Uterus (tissue), 4 donors: ENCODE data around the gene SESN2. TPM values are rescaled to one million over a fixed set of nuclear protein-coding genes. Genes with fewer than 3 reads are reported as not detected.
"Not testable (repeated sequence)": the region's sequence is repeated elsewhere in the genome, so short reads cannot be mapped to it uniquely, and the experiment has no call there.

ENCODE experiments used
- DNase-seq, 2 donors: peaks; one replicate each; pipeline ENCODE4 v3.0.0-alpha.2; 2019 to 2020
- H3K27ac ChIP-seq, 2 donors: fragments of 200-600 bp; sonication (generic); 1 replicate in 1 of 2; 2 replicates in 1 of 2; pipeline ENCODE4 v1.5.1; 2016 to 2018
- H3K27me3 ChIP-seq, 2 donors: fragments of 200-600 bp; sonication (generic); one replicate each; pipeline ENCODE4 v1.5.1; 2018 to 2019; ENCODE audit warnings: control low read depth in 1 of 2
- H3K36me3 ChIP-seq, 2 donors: fragments of 200-600 bp; sonication (generic); one replicate each; pipeline ENCODE4 v1.5.1; 2019; ENCODE audit warnings: control low read depth in 1 of 2
- H3K4me1 ChIP-seq, 2 donors: fragments of 200-600 bp; sonication (generic); one replicate each; pipeline ENCODE4 v1.5.1; 2018 to 2019; ENCODE audit warnings: control low read depth in 1 of 2
- H3K4me3 ChIP-seq, 2 donors: fragments of 200-600 bp; sonication (generic); 1 replicate in 1 of 2; 2 replicates in 1 of 2; pipeline ENCODE4 v1.5.1; 2018 to 2019; ENCODE audit warnings: mild to moderate bottlenecking in 1 of 2
- H3K9me3 ChIP-seq, 2 donors: fragments of 200-600 bp; sonication (generic); one replicate each; pipeline ENCODE4 v1.5.1; 2019; ENCODE audit warnings: control low read depth in 1 of 2
- CTCF ChIP-seq, 4 experiments: fragments of 200-600 bp in 2 of 4; fragments of 450-650 bp in 2 of 4; sonication (generic) in 2 of 4; IDR thresholded peaks; one replicate each; pipeline ENCODE4 v1.5.1; 2016 to 2019; ENCODE audit warnings: antibody characterized with exemption in 4 of 4, mild to moderate bottlenecking in 2 of 4, moderate library complexity in 1 of 4
- POLR2A ChIP-seq, 2 donors: fragments of 450-650 bp; IDR thresholded peaks; one replicate each; pipeline ENCODE4 v1.6.1; 2016; ENCODE audit warnings: antibody characterized with exemption in 2 of 2, mild to moderate bottlenecking in 1 of 2, moderate library complexity in 1 of 2
- intact Hi-C: fragments of 100-400 bp; cut with DNase I; formaldehyde crosslinking; loops from one replicate; pipeline ENCODE4 v1.15.1; 2023; ENCODE audit warnings: low total_unique reads
- total RNA-seq, 4 donors: library from RNA; depleted of rRNA in 3 of 4; stranded (reverse); fragments of >200 nt in 3 of 4; gene quantifications; one replicate each; pipeline versions ENCODE4 v1.1.0 to v1.2.4, GENCODE V29; 2014 to 2023
- donor health status: DM: yes; HTN: yes; CAD: no.

The SESN2 gene
- total RNA-seq, 4 donors from 2014 or later, result 4.9 to 15.9 (median 7.9) TPM

GRCh38 chr1:28326984-28327383, 67.7 kb downstream of the SESN2 start:
- DNase-seq, result no peak
- H3K27ac ChIP-seq, result no peak overlapping the region
- no peaks in the 10 kb centered on the region for H3K36me3 ChIP-seq
- H3K4me3 ChIP-seq, result no peak overlapping the region
- H3K4me1 ChIP-seq, result peaks cover 4 to 7% of the 10 kb centered on the region in 2 donors
- TF ChIP-seq CTCF (IDR thresholded peaks at IDR 0.05), result no peak
- no peak for TF ChIP-seq POLR2A (IDR thresholded peaks at IDR 0.05)
- H3K9me3 ChIP-seq, result no peaks in the 10 kb centered on the region
- H3K27me3 ChIP-seq, result no peaks in the 10 kb centered on the region
- intact Hi-C loops, result no loop called here

- intact Hi-C loops, result not testable (repeated sequence)
These were observed 68.1 kb downstream of the SESN2 start for GRCh38 chr1:28327431-28327830.

GRCh38 chr1:28328228-28328648, 68.9 kb downstream of the SESN2 start:
- H3K9me3 ChIP-seq, result no peaks in the 10 kb centered on the region
- H3K27me3 ChIP-seq, result no peaks in the 10 kb centered on the region
- H3K36me3 ChIP-seq, result no peaks in the 10 kb centered on the region
- intact Hi-C loops, result no loop called here
- H3K4me1 ChIP-seq, result peaks cover 4 to 7% of the 10 kb centered on the region in 2 donors
- no peak for TF ChIP-seq CTCF (IDR thresholded peaks at IDR 0.05)
- TF ChIP-seq POLR2A (IDR thresholded peaks at IDR 0.05), result no peak
- DNase-seq, result no peak
- H3K27ac ChIP-seq, result peak overlapping the region; percentile 83
- peak overlapping the region; percentile 67 to 68 for H3K4me3 ChIP-seq

More at GRCh38 chr1:28327431-28327830, 68.1 kb downstream of the SESN2 start:
- H3K4me3 ChIP-seq, H3K27me3 ChIP-seq, H3K27ac ChIP-seq, DNase-seq, H3K36me3 ChIP-seq, H3K4me1 ChIP-seq, H3K9me3 ChIP-seq: not testable (repeated sequence)

- TF ChIP-seq POLR2A (IDR thresholded peaks at IDR 0.05) (no peak), CTCF (IDR thresholded peaks at IDR 0.05) (no peak)
- Histone ChIP-seq H3K4me3 (peak overlapping the region; percentile 67 to 68), H3K27me3 (no peaks in the 10 kb centered on the region), H3K9me3 (no peaks in the 10 kb centered on the region), H3K4me1 (peaks cover 4 to 7% of the 10 kb centered on the region in 2 donors), H3K27ac (peak overlapping the region; percentile 83), H3K36me3 (no peaks in the 10 kb centered on the region)
- intact Hi-C loops, result no loop called here
- DNase-seq, result peak; percentile 19 to 20
These were observed 70.3 kb downstream of the SESN2 start for GRCh38 chr1:28329395-28330153.

Other genes with a start within 250 kb of the SESN2 start
- 10 to 100 TPM in 3 of 4 donors, 1 to 10 TPM in 1; 7.2 to 30.4 (median 13.1) TPM for gene EYA3, start 170.9 kb upstream of the SESN2 start, total RNA-seq
- 1 to 10 TPM in 3 of 4 donors, under 1 TPM in 1; under 0.01 to 7.1 (median 1.9) TPM for gene PTAFR, start 82.8 kb upstream of the SESN2 start, total RNA-seq
- gene DNAJC8, start 26.5 kb upstream of the SESN2 start, total RNA-seq, result 10 to 100 TPM; 24.3 to 90.9 (median 56.2) TPM
- 100 to 1,000 TPM in 1 of 4 donors, 10 to 100 TPM in 3; 57.1 to 103 (median 82.2) TPM for gene ATP5IF1, start 23.4 kb upstream of the SESN2 start, total RNA-seq
- gene MED18, start 69.5 kb downstream of the SESN2 start, total RNA-seq, result 10 to 100 TPM in 3 of 4 donors, 1 to 10 TPM in 1; 5.0 to 48.2 (median 17.5) TPM
- 10 to 100 TPM in 3 of 4 donors, 1 to 10 TPM in 1; 9.0 to 45.2 (median 24.3) TPM for gene PHACTR4, start 110.2 kb downstream of the SESN2 start, total RNA-seq
- 10 to 100 TPM in 3 of 4 donors, 1 to 10 TPM in 1; 3.8 to 37.6 (median 13.8) TPM for gene RCC1, start 246.5 kb downstream of the SESN2 start, total RNA-seq